Activated gamma-delta T cell treated with Interleukin-2 at 50 U/mL for 16 hours (primary cell): ENCODE data around the gene MYO1E.
A peak's percentile ranks its signal among the peaks of the same experiment; 100 is the strongest.

Experiments used
- DNase-seq: peaks from one replicate; pipeline ENCODE4 v3.0.0-alpha.2; 2020

The MYO1E gene

GRCh38 chr15:59385171-59385570 is 12.5 kb upstream of the MYO1E start:
- no peak for DNase-seq

GRCh38 chr15:59384507-59384906 is 11.8 kb upstream of the MYO1E start:
- no peak for DNase-seq

- no peak for DNase-seq
Observed at GRCh38 chr15:59380902-59381610, 8.4 kb upstream of the MYO1E start.

- no peak for DNase-seq
Observed at GRCh38 chr15:59379531-59379930, 6.9 kb upstream of the MYO1E start.

- DNase-seq, result no peak
Observed at GRCh38 chr15:59378855-59379254, 6.2 kb upstream of the MYO1E start.

- no peak for DNase-seq
Observed at GRCh38 chr15:59377924-59378323, 5.3 kb upstream of the MYO1E start.

- no peak for DNase-seq
Observed at GRCh38 chr15:59376733-59377132, 4.1 kb upstream of the MYO1E start.

- no peak for DNase-seq
Observed at GRCh38 chr15:59373215-59373614, 544 bp upstream of the MYO1E start.

- peak; percentile 16 for DNase-seq
Observed at GRCh38 chr15:59371458-59372351, 966 bp downstream of the MYO1E start.

- no peak for DNase-seq
Observed at GRCh38 chr15:59369597-59369996, 3.1 kb downstream of the MYO1E start.

GRCh38 chr15:59367022-59367451 is 5.6 kb downstream of the MYO1E start:
- DNase-seq, result no peak

- DNase-seq, result no peak
Observed at GRCh38 chr15:59366333-59367021, 6.2 kb downstream of the MYO1E start.

- DNase-seq, result no peak
Observed at GRCh38 chr15:59364248-59364647, 8.4 kb downstream of the MYO1E start.

- DNase-seq, result no peak
Observed at GRCh38 chr15:59362331-59362730, 10.3 kb downstream of the MYO1E start.

- no peak for DNase-seq
Observed at GRCh38 chr15:59360896-59361295, 11.8 kb downstream of the MYO1E start.

- DNase-seq, result no peak
Observed at GRCh38 chr15:59360305-59360704, 12.4 kb downstream of the MYO1E start.

GRCh38 chr15:59355730-59356129 is 16.9 kb downstream of the MYO1E start:
- no peak for DNase-seq

GRCh38 chr15:59354417-59355031 is 18.1 kb downstream of the MYO1E start:
- DNase-seq, result no peak

GRCh38 chr15:59353994-59354416 is 18.7 kb downstream of the MYO1E start:
- DNase-seq, result no peak

GRCh38 chr15:59352683-59353082 is 20.0 kb downstream of the MYO1E start:
- no peak for DNase-seq

GRCh38 chr15:59352189-59352588 is 20.5 kb downstream of the MYO1E start:
- no peak for DNase-seq

GRCh38 chr15:59350421-59350732 is 22.3 kb downstream of the MYO1E start:
- no peak for DNase-seq
